ENCODE measurements around the gene SIRPA.

Gene SIRPA

DNA sequence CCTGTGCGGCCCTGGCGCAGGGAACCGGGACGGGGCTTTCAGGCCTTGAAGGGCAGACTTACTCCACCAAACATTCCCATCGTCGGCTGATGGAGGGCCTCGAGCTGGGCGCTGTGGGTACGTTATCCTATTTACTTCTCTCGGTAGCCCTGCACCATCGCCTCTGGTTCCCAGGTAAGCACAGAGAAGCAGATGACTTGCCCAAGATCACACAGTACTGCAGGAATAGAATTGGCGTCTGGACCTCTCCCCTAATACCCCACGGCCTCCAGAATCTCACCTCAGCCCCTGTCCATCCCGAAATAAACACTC is 52.3 kb downstream of the SIRPA start:
- DNase-seq (ENCODE audit: low read depth, low spot score): no peak

DNA sequence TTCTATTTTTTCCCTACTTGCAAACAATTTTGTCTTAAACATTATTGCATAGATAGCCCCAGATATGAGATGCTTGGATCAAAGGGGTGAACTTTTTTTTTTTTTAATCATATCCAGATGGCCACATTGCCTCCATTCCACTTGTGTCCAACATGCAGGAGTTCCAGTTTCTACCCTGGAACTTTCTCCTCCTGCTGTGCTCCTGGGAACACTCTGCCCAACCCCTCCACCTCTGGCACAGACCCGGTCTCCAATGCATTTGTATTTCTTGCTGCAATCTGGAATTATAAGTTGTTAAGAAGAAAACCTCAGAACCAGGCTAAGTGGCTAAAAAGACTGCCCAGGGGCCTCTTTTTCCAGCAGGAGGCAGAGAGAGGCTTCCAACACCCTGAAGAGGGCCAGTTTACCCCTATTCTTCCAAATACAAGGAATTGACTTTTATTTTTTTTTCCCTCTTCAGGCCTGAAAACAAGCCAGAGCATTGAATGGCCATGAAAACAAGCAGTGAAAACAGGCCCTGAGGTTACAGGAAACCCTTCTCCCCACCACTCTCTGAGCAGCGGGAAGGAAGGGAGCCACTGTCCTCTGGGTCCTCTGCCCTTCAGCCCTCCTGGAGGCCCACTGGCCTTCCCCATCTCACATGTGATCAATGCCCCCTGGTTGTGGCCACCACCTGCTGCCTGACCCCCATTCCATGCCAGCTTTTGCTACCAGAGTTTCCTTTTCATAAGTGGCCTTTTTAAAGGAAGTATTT is 54.3 kb downstream of the SIRPA start:
- no peak for DNase-seq (ENCODE audit: low read depth, low spot score)

DNA sequence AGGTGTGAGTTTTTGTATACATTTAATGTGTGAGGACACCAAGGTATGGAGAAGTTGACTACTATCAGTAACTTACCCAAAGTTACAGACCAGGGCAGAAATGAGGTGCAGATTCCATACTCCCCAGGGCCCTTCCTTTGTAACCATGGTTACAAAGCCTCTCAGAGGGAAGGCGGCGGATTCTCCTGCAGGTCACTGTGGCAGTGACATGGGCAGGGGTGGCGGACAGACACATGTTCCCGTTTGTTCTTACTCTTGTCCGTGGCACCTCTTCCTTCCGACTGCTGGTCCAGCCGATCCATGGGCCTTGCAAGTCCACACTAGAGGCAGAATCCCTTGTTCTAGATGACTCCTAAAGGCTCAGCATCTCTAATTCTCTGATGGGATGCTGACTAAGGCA is 55.6 kb downstream of the SIRPA start:
- DNase-seq (ENCODE audit: low read depth, low spot score): no peak

DNA sequence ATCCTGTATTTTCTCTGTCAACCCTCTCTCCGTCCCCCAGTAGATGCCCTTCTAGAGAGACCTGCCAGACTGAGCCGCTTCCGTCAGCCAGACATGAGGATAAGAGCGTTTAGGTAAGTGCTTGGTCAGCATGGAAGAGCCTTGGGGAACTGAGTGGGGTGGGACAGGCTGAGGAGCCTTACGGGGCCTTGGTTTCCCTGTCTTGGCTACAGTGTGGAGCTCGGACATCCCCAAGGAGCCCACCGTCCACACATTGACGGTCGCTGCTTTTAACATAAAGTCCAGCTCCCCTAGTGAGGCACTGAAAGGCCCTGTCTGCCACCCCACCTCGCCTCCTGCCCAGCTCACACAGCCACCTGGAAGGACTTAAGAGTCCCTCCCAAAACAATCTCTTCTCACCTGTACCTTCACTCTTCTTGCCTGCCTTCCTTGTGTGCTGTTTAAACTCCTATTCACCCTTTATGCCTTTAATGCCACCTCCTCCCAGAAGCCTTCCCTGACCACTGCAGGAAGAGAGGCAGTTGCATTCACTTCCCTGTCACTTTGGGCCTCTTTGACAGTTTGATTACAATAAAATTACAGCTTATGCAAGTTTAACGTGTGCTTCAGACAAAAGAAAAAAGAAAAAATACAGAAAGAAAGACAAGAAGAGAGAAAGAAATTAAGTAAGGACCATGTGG is 56.4 kb downstream of the SIRPA start:
- no peak for DNase-seq (ENCODE audit: low read depth, low spot score)

DNA sequence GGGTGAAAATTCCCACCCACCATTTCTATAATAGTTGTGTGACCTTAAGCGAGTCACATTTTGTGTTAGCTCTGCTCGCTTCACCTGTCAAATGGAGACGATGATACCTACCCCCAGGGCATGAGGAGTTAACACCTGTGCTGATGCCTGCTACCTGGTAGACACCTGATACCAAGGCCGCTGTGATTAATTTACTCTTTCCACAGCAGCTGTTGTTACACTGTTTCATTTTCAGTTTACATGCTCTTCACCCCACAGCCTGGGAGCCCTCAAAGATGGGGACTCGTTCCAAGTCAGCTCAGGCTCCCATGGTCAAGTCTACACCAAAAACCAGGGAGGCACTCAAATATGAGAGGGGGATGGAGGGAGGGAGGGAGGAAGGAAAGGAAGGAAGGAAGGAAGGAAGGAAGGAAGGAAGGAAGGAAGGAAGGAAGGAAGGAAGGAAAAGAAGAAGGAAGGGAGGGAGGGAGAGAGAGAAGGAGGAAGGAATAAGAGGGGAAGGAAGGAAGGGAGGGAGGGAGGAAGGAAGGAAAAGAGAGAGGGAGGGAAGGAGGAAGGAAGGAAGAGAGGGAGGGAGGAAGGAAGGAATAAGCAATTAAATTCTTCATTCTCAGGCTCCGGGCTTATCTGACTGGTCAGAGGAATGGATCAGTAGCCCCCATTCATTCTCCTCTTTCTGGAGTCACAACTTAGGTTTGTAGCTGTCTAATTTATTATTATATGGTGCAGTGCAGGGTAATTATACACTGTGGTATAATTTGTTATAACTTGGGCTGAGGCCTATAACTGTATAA is 57.7 kb downstream of the SIRPA start:
- no peak for DNase-seq (ENCODE audit: low read depth, low spot score)

DNA sequence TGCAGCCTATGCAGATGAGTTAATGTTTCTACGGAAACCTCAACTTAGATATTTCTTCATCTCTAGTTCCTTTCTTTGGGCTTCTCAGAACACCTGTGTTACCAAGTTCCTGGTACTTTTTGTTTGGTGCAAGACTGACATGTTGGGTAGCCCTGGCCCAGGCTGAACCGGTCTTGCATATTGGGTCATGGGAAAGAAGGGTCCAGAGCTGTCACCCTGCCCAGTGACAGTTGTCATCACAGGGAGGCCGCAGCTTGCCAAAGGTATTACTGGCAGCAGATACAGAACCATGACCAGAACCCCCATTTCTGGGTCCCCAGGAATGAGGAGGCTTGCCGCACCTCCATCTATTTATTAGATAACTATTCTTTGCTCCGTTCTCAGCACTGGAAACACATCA is 58.4 kb downstream of the SIRPA start:
- no peak for DNase-seq (ENCODE audit: low read depth, low spot score)

DNA sequence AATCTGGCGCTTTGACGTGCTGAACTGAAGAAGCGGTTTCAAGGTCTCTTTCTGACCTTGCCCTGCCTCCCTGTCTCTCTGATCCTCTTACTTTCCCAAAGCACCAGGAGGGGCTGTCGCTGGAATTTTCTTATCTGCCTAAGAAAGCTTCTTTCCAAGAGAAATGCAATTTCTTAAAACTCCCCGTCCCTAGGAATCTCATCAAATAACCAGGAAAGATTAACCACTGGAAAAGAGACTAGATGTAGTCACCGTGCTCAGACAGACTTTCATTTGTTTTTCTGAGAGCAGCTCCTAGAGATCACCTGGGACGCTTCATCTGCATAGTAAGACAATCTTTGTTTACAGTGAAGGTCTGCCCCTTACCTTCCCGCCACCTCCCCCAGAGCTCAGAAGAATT is 60.0 kb downstream of the SIRPA start:
- DNase-seq (ENCODE audit: low read depth, low spot score): no peak

DNA sequence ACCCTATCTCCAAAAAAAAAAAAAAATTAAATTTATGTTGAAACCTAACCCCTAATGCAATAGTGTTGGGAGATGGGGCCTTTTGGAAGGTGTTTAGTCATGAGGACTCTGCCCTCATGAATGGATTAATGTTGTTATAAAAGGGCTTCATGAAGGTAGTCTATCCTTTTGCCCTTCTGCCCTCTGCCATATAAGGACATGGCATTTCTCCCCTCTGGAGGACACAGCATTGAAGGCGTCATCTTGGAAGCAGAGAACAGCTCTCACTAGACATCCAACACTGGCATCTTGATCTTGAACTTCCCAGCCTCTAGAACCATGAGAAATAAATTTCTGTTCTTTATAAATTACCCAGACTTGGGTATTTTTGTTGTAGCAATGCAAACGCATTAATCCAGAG is 63.2 kb downstream of the SIRPA start:
- DNase-seq (ENCODE audit: low read depth, low spot score): no peak

DNA sequence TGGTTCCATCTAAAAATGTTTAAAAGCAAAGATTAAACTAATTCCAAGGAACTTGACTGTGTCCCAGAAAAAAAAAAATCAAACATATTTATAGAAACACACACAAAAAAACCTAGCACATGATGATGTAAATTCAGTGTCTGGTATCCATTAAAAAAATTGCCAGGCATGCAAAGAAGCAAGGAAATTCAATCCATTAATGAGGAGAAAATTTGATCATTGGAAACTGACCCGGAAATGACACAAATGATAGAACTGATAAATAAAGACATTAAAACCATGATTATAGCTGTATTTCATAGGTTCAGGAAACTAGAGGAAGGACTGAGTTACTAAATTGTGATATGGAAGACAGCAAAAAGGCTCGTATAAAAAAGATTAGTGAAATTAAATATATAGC is 63.9 kb downstream of the SIRPA start:
- no peak for DNase-seq (ENCODE audit: low read depth, low spot score)

DNA sequence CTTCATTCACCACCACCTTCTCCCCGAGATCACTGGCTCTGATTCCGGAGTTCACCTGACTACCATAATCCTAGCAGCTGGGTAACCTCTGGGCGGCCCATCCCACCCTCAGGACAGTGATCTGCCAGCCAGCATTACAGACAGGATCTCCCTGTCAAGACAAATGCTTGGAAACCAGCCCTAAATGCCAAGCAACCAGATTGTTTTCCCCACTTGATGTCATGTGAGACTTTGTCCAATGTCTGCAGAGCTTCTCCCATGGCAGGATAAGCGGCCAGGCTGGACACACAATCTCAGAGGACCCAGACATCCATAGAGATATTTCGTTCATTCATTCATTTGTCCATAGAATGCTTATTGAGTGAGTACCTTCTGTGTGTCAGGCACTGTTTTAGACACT is 66.2 kb downstream of the SIRPA start:
- DNase-seq (ENCODE audit: low read depth, low spot score): no peak

DNA sequence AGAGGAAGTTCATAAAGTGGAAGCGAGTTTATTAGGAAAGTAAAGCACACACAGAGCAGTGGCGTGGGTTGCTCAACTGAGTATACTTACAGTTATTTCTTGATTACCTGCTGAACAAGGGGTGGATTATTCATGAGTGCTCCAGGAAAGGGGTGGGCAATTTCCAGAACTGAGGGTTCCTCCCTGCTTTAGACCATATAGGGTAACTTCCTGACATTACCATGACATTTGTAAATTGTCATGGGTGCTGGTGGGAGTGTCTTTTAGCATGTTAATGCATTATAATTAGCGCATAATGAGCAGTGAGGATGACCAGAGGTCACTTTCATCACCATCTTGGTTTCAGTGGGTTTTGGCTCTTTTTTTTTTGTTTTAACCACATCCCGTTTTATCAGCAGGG is 68.9 kb downstream of the SIRPA start:
- no peak for DNase-seq (ENCODE audit: low read depth, low spot score)

DNA sequence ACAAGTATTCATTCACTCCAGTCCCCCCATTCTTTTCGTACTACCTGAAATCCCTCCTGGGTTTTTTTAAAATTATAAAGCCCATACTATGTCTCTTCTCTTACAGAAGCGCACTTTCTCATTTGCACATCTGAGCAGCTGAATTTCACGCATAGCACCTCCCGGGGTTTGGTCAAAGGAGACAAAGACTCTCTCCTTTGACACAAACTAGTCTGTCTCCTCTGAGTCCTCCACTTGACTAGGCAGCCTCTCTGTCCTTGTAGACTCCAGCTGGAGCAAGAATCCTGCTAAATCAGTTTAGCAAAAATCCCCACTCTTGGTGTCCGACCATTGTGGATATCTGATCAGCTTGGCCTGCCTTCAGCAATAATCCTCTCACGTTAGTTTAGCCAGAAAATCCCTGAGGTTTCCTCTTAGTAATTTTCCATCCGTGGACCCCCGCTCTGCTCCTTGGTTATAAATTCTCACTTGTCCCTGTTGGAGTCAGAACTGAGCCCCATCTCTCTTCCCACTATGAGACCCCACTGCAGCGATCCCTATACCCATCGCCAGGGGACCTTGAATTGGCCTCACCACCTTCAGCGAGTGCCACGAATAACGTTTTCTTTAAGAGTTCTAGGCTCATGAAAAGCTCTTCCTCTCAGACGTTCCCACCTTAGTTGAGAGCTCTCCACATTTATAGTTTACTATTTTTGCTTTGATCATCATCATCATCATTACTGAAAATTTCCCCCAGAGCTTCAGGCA is 69.6 kb downstream of the SIRPA start:
- DNase-seq (ENCODE audit: low read depth, low spot score): no peak

DNA sequence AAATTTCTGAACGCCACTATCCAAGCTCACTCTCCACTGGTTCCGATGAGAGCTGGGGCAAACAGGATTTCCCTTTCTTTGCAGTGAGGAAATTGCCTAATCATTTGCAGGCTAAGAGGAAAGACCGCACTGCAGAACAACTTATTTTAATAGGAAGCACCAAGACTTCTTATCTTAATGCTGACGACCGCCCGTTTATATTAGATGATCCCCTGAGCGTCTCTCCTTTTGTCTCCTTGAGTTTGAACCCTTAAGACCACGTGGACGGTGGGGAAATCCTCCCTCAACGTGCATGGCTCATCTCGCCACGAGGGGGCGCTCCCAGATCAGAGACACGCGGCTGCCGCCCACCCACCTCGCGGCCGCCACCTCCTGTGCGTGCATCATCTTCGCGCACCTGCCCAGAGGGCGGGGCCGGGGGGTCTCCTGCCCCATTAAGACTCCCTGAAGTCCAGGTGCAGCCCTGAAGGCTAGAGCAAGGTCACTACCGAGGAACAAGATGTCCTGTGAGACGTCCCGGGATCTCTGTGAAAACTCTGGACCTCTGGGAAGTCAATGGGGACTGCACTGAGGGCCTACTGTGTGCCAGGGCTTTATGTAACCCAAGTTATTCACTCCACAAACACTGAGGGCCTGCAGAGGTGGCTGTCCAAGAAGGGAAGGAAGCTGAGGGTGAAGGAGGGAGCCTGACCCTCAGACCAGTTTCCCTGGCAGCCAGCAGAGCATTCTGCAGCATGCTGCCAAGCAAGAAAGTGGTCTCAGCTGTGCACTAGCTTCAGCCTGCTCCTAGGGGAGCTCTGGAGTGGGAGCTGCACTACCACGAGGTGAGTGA is 70.5 kb downstream of the SIRPA start:
- DNase-seq (ENCODE audit: low read depth, low spot score): peak; percentile 74

DNA sequence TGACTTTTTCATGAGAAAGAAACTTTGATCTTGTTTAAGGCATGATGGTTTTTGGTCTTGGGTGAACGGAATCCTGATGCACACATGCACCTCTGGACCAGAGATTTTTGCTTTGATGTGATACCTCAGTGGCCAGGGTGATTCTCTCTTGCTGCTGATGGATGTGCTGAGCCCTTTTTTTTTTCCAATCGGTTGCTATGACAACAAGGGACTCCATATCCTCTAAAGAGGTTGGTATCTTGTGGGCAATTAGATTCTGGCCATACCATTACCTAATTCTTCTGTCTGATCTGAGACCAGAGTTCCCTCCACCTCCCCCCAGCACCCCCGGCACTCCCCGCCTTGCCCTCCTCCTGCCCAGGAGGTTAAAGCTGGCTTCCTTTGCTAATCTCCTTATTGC is 73.8 kb downstream of the SIRPA start:
- no peak for DNase-seq (ENCODE audit: low read depth, low spot score)

DNA sequence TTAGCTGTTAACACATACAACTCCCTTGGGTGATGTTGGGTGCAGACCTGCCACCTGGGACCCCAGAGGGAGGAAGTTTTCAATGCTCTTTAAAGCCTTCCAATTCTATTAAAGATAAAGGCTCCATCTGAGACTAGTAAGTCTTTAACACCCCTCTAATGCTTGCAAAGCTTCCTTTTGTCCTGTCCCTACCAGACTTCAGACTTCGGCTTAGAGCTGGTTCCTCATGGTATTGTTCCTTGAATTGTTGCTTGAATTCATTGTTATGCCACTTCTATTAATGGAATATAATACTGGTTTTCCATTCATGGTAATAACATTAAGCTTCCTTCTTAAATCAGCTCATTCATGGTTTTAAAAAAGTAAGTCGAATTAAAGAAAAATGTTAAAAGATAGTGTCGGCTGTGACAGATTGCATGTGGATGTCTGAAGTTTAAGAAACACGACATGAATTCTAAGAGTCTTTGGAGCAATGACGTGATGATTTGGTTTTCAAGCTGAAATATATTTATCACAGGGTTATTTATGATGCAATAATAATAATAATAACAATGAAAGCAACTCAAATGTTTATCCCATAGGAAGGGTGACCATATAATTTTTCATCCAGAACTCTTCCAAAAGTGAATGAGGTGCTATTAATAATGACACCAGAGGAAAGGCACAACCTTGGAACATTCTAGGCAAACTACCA is 76.8 kb downstream of the SIRPA start:
- DNase-seq (ENCODE audit: low read depth, low spot score): no peak

DNA sequence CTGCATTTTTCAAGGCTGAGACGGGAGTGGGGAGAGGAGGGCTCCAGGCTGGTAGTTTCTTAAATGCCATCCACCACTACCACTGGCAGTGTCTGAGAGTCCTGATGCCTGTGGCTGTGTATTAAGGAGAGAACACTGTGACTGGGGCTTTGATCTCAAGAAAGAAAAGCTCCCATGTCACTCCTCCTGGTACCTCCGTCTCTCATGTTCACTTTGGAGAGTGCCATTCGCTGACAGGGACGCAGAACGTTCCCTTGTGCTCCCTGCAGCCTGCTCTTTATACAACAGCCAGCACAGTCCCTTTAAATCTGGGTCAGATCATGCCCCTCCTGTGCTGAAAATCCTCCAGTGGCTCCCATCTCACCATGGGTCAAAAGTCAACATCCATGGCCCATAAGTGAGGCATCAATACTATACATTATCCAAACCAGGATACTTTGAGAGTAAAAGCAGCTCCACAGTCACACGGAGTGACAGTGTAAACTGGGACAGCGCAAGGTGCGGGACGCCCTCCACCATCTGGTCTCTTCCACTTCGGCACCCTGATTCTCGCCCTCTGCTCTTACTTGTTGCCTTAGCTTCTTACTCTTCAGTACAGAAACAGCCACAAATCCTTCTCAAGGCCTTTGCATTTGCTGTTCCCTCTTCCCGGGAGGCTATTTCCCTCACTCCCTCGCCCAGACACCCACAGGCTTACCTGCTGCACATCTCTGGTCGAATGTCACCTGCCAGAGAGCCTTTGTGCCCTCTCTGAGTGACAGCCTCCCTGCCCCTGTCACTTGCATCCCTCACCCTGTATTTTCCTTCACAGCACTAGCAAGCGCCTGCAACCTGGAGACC is 78.6 kb downstream of the SIRPA start:
- DNase-seq (ENCODE audit: low read depth, low spot score): no peak

DNA sequence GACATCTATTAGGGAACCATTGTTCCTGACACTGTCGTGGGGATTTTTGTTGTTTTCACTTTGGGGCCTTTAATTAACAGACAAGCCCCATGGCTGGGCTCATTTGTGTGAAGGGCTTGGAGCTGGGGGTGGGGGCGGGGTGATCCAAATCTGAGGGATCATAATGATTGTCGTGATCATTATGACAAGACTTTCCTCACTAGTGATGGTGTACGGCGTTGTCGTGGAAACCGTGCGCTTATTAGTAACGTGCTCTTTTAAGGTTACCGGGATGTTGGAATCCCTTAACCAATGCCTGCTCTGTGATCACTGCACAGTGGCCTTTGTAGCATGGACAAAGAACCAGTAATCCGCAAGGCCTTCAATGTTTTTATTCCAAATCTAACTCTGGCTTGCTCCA is 80.1 kb downstream of the SIRPA start:
- no peak for DNase-seq (ENCODE audit: low read depth, low spot score)

DNA sequence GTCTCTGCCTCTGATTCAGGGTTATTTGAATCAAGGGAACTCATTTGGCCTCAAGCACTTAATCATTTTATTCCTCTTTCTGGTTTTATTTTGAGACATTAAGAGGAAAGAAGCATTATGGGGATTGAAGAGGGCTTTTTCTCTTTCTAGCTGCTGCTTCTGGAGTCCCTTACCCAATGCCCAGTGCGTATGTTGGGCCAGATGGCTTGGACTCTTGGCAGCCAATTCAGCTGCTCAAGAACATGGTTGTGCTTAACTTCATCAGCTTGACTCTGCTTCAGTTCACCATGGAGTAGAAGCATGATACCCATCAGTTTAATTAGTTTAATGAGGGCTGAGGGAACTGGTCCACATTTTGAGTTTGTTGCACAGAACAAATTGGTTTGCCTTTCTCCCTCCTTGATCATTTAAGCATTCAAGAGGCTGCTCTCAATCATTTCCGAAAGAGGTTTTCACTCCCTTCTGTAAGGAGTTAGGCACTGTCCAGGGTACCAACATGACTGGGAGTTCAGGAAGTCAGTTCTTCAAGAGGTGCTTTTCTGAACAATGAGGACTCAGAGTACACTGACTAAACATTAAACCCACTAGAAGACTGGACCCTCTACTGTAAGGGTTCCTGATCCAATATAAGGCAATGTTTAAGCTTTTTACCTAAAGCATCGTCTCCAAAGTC is 84.0 kb downstream of the SIRPA start:
- DNase-seq (ENCODE audit: low read depth, low spot score): no peak

DNA sequence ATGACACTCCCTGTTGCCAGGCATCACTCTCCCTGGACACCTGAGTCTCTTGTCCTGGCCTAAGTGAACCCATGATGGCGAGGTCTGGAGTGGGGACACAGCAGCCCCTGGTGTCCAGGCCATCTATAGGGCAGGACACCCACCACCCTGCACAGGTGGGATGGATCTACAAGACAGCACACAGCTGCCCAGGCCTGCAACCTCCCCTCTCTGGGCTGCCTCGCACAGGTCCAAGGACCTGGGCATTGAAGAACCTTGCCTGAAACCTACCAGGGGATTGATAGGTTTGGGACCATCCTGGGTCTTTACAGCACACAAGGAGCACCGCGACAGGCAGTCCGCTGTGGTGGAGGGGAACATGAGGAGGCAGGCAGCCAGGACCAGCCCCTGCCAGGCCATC is 87.5 kb downstream of the SIRPA start:
- DNase-seq (ENCODE audit: low read depth, low spot score): no peak

Measured in astrocyte of the hippocampus (primary cell).